Forelimb muscle (tissue), 1 donor: ENCODE data around the gene SPINT4. TPM values are rescaled to one million over a fixed set of nuclear protein-coding genes. Genes with fewer than 3 reads are reported as not detected.

Experiments
- DNase-seq: peaks from one replicate; pipeline ENCODE4 v3.0.0-alpha.2; 2013; ENCODE audit warnings: low read depth
- polyA plus RNA-seq: library from polyadenylated mRNA; unstranded; fragments of 120-200 nt; gene quantifications from one replicate; pipeline ENCODE4 v1.2.1, GENCODE V29; 2013; ENCODE audit not compliant: insufficient read length

The SPINT4 gene
- polyA plus RNA-seq, 1 donor: not detected

DNA sequence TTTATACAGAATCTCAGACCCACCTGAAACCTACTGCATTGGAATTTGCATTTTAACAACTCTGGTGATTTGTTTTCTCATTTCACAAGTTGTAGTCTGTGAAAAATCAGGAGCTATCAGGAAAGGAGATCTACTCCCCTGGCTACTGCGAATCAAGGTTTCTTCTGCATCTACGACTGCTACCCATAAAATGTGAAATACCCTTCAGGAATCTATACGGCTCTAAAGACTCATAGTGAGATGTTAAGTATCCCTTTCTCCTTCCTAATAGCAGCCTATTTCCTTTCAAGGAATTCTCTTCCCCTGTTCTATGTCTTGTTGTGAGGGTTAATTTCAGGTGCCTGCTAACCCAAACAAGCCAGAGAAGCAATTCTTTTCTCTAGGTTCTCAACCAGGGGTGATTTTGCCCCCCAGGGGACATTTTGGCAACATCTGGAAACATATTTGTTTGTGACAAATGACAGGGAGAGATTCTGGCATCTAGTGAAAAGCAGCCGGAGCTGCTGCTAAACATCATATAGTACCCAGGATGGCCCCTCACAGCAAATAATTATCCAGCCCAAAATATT, 43.2 kb downstream of the SPINT4 start:
- DNase-seq: no peak

DNA sequence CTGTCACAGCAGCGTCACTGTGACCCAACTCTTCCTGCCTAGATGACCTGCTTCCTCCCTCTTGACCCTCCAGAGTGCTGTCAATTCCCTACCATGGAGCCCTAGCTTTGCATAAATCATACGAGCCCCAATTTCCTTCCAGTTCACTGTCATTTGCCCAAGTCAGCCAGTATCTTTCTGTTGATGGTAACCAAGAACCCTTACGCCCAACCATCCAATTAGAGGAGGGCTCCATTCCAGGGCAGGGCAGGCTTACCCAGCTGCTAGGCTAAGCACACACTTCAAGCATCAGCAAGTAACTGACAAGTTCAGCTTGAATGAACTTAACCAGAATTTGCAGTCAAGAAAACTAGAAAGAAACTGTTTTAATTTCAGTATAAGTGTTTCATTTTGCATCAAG, 43.8 kb downstream of the SPINT4 start:
- DNase-seq: no peak

DNA sequence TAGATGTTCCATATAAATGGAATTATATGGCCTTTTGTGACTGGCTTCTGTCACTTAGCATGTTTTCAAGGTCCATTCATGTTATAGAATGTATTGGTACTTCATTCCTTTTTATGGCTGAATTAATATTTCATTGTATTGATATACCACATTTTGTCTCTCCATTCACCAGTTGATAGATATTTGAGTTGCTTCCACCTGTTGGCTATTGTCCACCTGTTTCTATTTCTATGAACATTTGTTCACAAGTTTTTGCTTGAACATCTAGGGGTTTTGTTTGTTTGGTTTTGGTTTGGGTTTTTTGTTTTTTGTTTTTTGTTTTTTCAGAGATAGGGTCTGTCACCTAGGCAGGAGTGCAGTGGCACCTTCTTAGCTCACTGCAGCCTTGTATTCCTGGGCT, 46.3 kb downstream of the SPINT4 start:
- no peak for DNase-seq

DNA sequence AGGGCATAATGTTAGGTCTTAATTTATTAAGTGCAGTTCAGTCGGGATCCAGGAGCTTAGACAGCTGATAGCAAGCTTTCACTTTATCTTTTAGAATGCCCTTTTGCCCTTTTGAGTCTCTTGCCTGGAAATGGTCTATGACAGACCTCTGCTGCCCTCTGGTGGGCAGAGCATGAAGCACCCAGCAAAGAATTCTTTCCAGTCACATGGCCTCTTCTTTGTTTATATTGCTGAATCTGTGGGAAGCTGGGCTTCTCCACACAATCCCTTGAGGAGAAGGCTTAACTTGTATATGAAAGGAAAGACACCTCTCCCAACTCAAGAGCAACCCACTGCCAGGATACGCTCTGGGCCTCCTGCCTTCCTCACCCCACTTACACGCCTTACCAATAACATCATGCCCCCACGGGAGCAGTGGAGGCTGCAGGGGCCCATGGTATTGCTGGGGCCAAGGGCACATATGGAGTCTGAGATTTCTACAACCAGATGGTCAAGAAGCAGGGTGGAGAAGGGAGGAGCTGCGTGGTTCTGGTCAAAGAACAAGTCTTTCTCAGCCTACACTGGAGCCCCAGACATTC, 49.1 kb downstream of the SPINT4 start:
- DNase-seq: peak; percentile 61

DNA sequence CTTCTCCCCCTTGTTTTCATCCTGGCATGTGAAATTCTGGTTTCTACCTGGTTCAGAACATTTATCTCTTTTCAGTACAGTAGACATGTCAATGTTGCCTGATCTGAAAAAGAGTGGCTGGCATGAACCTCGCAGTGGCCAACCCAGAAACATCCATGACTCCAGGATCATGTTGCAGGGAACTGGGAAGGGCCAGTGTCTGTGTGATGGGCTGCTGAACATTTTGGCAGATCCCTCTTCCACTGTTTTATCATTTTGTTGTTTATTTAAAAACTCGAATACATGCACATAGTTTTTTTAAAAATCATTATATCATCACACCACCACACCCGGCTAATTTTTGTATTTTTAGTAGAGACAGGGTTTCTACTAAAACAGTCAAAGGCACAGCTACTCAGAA, 50.5 kb downstream of the SPINT4 start:
- no peak for DNase-seq

DNA sequence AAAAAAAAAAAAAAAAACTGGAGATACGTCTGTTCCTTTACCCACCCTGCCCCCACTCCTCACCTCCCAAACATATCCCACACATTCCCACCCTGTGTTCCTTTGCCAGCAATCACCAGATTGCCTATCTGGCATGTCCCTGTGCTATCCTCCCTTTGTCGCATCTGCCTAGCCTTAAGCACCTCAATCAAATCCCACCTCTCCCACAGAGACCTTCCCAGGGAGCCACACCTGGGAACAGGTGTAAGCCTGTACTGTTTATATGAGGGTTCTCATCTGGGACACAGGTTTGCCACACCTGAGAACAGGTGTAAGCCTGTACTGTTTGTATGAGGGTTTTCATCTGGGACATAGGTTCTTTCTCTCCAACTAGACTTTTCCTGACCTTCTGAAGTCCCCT, 52.8 kb downstream of the SPINT4 start:
- DNase-seq: no peak

DNA sequence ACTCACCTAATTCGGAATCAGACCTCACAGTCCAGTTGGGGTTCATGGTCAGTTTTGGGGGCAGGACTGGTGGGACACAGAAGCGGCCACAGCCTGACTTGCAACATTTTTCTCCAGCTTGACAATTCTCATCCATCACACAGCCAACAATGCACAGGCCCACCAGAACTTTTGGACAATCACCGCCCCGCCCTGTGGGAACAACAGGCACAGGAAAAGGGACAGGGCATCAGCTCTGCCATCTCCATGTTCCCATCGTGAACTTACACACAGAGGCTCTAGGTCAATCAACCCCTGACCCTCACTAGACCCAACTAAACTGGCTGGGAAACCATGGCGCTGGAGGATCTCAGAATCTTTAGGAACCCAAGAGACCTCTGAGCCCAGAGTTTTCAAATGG, 53.3 kb downstream of the SPINT4 start:
- DNase-seq: no peak

Other genes with a start within 250 kb of the SPINT4 start
- not detected for gene SPINT3, start 206.7 kb upstream of the SPINT4 start, polyA plus RNA-seq
- gene WFDC6, start 182.9 kb upstream of the SPINT4 start, polyA plus RNA-seq: not detected
- gene EPPIN, start 174.9 kb upstream of the SPINT4 start, polyA plus RNA-seq: not detected
- not detected for gene WFDC8, start 143.1 kb upstream of the SPINT4 start, polyA plus RNA-seq
- gene WFDC10A, start 92.6 kb upstream of the SPINT4 start, polyA plus RNA-seq: not detected
- not detected for gene WFDC9, start 91.1 kb upstream of the SPINT4 start, polyA plus RNA-seq
- gene WFDC11, start 52.1 kb upstream of the SPINT4 start, polyA plus RNA-seq: not detected
- gene WFDC13, start 20.3 kb upstream of the SPINT4 start, polyA plus RNA-seq: not detected
- not detected for gene WFDC10B, start 17.3 kb upstream of the SPINT4 start, polyA plus RNA-seq
- 1.4 TPM for gene WFDC3, start 69.5 kb downstream of the SPINT4 start, polyA plus RNA-seq
- gene DNTTIP1, start 69.6 kb downstream of the SPINT4 start, polyA plus RNA-seq: 58.8 TPM
- 27.1 TPM for gene UBE2C, start 90.3 kb downstream of the SPINT4 start, polyA plus RNA-seq
- 8,101 TPM for gene TNNC2, start 105.0 kb downstream of the SPINT4 start, polyA plus RNA-seq
- 24.3 TPM for gene SNX21, start 111.5 kb downstream of the SPINT4 start, polyA plus RNA-seq
- gene ACOT8, start 135.0 kb downstream of the SPINT4 start, polyA plus RNA-seq: 23.4 TPM
- gene ZSWIM3, start 135.3 kb downstream of the SPINT4 start, polyA plus RNA-seq: 3.4 TPM
- gene ZSWIM1, start 158.9 kb downstream of the SPINT4 start, polyA plus RNA-seq: 11.5 TPM
- 10.3 TPM for gene SPATA25, start 165.3 kb downstream of the SPINT4 start, polyA plus RNA-seq
- gene NEURL2, start 168.9 kb downstream of the SPINT4 start, polyA plus RNA-seq: 20.1 TPM
- 63.9 TPM for gene CTSA, start 169.0 kb downstream of the SPINT4 start, polyA plus RNA-seq
- gene PLTP, start 189.8 kb downstream of the SPINT4 start, polyA plus RNA-seq: 15.3 TPM
- 22.3 TPM for gene PCIF1, start 212.3 kb downstream of the SPINT4 start, polyA plus RNA-seq
- gene ZNF335, start 249.9 kb downstream of the SPINT4 start, polyA plus RNA-seq: 11.4 TPM